Stimulated activated CD8-positive, alpha-beta memory T cell treated with anti-CD3 and anti-CD28 coated beads, Interleukin-15, amount 100 ng/mL, for 48 hours (primary cell): Measurements from ENCODE around the gene PRM2.
"Not testable (repeated sequence)": the region's sequence is repeated elsewhere in the genome, so short reads cannot be mapped to it uniquely, and the experiment has no call there.

Experiments
- DNase-seq, 2 donors: peaks; one replicate each; pipeline ENCODE4 v3.0.0-alpha.2; 2020; ENCODE audit warnings: low read depth in 2 of 2

PRM2 gene

DNA sequence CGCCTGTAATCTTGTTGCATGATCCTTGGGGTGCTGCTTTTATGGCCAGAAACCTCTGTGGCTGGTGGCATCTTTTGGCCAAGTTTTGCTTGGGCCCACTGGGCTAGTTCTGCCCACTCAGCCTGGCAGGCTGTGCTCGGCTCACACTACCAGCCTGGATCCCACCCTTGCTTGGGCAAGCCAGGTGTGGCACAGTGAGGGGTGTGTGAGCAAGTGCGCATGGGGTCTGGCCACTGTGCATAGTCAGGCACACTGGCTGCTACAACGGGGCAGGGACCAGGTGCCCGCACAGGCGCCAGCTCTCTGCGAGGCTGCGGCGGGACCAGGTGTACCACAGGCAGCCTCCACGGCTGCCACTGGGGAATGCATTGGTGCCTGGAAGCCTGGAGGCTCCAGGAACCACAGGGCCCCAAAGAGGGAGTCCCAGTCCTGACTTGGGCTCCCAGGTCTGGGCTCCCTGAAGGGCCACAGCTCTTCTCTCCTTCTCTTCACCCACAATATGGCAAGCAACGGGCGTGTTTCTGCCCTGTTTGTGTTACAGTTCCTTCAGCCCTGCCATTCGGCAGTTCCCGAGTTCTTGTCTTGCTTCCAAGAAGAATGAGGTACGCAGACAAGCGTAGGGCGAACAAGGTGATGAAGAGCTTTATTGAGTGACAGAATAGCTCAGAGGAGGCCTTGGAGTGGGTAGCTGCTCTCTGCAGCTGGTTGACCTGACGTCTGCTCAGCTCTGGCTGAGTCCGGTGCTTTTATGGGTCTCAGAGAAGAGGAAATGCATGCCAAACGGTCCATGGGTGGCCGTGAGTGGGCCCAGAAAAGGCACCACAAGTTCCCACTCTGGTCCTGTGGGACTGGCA lies 31.6 kb upstream of the PRM2 start:
- no peak for DNase-seq

DNA sequence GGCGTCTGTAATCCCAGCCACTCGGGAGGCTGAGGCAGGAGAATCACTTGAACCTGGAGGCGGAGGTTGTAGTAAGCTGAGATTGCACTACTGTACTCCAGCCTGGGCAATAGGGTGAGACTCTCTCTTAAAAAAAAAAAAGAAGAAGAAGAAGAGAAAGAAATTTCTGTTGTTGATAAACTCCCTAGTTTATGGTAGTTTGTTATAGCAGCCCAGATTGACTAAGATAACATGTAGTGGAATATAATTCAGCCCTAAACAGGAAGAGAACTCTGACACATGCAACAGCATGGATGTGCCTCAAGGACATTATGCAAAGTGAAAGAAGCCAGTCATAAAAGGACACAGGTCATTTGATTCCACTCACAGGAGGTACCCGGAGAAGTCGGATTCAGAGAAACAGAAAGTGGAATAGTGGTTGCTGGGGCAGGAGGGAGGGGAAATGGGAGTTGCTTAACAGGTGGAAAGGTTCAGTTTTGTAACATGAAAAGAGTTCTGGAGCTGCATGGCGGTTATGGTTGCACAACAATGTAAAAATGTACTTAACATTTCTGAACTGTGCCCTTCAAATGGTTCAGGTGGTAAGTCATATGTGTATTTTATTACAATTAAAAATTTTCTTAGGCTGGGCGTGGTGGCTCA lies 30.8 kb upstream of the PRM2 start:
- DNase-seq: no peak

DNA sequence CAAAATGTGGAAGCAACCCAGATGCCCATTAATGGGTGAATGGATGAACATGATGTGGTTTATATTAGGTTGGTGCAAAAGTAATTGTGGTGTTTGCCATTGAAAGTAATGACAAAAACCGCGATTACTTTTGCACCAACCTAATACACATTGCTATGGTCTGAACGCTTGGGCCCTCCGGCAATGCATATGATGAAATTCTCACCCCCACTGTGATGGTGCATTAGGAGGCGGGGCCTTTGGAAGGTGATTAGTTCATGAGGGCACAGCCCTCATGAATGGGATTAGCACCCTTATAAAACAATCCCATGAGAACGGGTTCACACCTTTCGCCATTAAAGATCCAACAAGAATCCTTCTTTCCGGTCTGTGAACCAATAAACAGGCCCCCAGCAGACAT lies 30.1 kb upstream of the PRM2 start:
- DNase-seq: no peak

DNA sequence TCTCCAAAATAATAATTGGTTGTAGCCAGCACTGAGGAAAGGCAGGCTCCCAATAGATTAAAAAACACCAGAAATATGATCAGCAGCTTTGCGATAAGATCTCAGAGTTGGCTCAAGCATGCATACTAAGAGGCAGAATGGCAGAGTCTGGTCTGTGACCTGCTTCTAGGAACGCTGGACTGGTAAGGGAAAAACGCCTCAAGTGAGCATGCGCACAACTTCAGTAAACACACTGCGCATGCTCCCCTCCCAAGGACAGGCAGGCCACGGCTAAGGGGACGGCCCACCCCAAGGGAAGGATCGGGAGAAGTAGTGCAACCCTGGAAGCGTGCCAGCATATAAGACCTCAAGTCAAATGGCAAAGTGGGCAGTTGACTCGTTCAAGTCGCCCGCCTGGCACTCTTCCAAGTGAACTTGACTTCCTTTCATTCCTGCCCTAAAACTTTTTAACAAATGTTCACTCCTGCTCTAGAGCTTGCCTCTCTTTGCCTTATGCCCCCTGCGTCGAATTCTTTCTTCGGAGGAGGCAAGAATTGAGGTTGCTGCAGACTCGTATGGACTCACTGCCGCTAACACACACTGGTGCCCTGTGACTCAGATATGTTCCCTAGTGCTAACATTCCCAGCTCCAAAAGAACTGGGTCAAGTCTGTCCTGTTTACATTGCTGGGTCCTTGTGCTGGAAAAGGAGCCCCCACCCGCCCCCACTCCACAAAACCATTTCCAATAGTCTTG lies 27.3 kb upstream of the PRM2 start:
- DNase-seq: no peak

DNA sequence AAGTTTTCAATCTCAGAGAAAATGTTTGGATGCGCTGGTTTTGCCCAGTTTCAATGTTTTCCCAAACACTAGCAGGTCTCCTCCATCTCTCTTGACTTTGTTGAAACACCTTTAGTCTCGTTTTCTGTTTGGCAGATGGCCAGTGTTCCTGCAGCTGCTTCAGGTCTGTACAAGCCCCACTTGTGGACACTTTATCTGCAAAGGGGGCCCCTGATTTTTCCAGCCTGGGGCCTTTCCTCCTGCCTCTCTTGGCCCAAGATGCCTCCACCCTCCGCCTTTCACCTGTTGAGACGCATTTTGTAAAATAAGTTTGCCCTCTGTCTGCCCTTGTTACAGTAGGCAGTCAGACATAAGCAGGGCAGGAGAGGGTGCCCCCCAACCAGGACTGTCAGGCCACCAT lies 26.7 kb upstream of the PRM2 start:
- no peak for DNase-seq

DNA sequence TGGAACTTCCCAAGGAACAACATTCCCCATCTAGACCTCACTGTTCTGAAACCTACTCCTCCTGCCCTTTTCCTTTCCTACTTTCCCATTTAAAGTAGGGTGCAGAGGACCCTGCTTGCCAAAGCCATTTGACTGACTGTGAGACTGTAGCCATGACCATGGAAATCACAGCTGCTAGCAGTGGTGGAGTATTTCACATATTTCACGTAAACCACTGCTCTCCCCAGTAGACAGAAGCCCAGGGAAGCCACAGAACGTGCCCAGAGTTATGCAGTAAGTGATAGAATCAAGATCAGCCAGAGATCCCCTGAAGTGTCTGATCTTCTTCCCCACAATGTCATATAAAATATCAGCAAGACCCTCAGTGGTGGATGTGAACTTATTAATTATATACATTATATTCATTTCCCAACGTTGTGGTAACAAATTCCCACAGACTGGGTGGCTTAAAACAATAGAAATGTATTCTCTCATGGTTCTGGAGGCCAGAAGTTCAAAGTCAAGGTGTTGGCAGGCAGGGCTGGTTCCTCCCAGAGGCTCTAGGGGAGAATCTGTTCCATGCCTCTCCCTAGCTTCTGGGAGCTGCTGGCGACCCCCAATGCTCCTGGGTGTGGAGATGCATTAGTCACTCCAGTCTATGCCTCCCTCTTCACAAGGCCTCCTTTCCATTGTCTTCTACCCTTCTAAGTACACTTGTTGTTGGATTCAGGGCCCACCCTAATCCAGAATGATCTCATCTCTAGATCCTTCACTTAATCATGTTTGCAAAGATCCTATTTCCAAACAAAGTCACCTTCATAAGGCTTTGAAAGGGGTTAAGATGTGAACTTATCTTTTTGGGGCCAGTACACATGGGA lies 25.6 kb upstream of the PRM2 start:
- DNase-seq: no peak

DNA sequence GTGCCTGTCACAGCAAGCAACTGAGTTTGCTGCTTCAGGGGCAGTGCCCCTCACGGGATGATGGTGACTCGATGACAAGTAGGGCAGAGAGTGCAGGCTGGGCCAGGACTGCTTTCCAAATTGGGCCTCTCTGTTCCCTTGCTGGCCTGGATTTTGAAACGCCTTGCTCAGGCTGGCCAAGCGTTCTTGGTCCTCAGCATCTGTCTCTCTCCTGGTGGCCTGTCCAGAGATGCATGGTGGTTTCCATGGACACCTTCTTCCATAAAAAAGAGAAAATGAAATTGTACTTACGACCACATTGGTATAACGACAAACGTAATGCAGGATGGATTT lies 24.2 kb upstream of the PRM2 start:
- no peak for DNase-seq

DNA sequence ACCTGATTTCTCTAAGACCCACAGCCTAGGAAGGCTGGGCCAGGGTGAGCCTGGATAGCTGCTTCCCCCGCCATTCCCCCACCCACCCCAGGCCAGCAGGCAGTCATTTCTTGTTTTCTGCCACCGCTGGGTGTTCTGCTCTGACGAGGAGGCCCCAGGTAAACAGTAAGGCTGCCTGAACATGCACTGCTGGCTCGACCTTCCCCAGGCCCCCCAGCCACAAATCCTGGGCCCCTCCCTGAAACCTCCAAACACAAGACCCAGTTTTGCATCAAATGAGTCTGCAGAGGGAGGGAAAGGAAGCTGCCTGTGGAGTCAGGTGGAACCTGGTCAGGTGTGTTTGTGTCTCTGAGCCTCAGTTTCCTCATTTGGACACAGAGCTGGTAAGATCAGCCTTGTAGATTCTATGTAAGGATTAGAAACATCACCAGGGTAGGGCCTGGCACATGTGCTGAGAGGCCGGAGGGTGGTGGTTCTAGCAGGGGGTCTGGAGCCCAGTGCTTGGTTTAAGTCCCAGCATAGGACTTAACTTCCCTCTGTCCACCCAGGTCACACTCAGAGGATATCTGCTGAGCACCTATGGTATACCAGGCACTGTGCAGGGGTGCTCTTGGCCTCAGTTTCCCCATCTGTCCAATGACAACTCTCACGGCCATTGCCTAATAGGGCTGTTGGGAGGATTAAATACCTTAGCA lies 23.7 kb upstream of the PRM2 start:
- no peak for DNase-seq

DNA sequence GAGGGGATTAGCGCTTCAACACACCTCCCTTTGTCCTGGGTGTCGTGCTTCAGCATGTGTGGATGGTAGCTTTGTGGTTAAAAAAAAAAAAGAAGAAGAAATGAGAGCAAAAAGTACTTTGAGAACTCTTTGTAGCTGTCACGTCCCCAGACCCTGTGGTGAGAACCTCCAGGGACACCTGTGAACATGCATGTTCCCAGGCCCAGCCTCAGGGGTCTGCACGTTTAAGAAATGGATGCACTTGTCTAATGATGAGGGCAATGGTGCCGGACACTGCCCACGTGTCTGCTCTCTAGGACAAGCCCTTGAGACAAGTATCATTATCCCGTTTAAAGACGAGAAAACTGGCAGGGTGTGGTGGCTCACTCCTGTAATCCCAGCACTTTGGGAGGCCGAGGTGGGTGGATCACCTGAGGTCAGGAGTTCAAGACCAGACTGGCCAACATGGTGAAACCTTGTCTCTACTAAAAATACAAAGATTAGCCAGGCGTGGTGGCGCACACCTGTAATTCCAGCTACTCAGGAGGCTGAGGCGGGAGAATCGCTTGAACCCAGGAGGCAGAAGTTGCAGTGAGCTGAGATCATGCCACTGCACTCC lies 22.8 kb upstream of the PRM2 start:
- DNase-seq: not testable (repeated sequence)

DNA sequence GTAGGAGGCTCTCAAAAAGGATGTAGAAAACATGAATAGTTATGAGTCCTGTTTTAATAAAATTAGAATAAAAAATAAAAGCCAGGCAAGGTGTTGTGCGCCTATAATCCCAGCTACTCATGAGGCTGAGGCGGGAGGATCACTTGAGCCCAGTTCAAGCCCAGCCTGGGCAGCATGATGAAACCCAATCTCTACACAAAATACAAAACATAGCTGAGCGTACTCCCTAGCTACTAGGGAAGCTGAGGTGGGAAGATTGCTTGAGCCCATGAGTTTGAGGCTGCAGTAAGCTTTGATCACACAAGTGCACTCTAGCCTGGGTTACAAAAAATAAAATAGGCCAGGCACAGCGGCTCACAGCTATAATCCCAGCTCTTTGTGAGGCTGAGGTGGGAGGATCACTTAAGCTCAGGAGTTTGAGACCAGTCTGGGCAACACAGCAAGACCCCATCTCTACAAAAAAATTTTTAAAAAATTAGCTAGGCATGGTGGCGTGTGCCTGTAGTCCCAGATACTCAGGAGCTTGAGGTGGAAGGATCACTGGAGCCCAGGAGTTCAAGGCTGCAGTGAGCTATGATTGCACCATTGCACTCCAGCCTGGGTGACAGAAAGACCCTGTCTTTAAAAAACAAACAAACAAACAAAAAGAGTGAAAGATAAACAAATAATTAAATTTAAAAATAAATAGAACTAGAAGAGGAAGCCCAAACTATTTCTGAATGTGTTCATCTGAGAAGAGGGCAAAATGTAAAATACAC lies 22.0 kb upstream of the PRM2 start:
- no peak for DNase-seq

DNA sequence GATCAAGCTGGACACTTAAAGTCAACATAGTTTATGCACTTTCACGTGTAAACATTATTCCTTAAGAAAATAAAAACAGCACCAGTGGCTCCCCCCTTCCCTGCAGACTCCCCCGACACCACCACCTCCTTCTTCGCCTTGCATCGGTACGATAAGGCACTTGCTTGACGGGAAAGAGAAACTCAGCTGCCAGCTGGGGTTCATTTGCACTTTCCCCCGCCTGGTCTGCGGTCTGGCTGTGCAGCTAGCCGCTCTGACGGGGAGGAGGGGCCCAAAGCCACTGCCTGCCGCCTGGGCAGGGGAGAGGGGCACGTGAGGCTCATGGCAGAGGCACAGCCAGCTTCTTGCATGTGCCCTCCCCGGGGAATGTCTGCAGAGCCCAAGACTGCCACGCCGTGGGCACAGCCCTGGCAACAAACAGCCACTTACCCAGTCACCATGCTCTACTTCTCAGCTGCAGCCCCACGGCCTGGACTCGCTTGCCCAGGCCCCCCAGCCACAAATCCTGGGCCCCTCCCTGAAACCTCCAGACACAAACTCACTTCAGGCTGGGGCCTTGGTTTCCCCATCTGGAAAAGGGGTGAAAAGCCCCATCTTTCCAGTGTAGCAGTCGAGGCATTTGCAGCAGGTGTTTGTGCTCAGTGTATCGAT lies 21.3 kb upstream of the PRM2 start:
- DNase-seq: peak; percentile 62 to 63

DNA sequence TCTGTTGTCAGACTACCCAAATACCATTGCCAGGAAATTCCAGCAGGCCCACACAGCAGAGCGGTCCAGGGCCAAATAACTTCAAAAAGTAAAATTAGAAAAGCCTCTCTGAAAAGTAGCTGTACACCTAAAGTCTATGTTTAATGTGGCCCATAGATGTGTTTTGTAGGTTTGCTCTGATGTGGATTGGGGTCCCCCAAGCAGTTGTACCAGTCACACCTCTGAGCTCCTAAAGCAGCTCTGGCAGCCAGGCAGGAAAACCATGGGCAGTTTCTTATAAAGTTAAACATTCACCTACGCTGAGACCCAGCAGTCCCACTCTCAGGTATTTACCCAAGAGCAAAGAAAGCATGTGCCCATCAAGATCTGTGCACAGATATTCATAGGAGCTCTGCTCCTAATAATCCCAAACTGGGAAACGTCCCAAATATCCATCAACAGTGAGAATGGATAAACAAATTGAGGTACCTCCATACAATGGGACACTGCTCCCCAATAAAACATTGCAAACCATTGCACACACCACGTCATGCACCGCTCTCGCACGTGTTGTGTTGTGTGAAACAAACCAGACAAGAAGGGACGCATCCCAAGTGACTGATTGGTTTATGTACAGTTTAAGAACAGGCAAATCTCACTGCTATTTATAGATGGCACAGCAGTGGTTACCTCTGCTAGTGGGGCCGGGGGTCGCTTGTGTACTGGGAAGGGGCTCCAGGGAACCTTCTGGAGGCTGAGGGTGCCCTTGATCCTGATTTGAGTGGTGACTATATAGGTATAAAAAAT lies 20.6 kb upstream of the PRM2 start:
- DNase-seq: no peak

DNA sequence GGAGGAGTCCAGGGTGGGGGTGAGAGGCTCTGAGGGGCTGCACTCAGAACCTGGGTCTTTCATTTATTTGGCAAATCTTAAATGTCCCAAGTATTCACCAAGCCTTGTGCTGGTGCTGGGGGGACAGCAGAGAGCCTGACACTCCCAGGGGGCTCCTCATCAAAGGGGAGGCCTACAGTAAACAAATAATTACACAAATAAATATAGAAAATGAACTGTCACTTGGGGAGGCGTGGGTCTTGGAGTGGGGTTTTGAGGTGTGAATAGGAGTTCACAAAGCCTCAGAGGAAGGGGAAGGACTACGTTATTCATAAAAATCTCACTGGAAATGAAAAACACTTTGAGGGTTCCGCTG lies 20.0 kb upstream of the PRM2 start:
- DNase-seq: no peak

DNA sequence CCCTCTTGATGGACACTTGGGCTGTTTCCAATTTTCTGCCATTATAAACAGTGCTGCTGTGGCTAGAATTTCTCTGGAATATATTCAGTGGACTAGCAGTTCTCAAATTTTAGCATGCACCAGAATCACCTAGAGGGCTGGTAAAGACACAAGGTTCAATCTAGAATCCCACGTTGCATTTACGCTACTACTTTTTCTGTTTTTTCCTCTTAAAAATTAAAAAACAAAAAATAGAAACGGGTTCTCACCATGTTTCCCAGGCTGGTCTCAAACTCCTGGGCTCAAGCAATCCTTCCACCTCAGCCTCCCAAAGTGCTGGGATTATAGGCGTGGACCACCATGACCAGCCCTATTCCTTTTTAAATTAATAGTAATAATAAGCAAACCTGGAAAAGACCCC lies 19.4 kb upstream of the PRM2 start:
- DNase-seq: no peak

DNA sequence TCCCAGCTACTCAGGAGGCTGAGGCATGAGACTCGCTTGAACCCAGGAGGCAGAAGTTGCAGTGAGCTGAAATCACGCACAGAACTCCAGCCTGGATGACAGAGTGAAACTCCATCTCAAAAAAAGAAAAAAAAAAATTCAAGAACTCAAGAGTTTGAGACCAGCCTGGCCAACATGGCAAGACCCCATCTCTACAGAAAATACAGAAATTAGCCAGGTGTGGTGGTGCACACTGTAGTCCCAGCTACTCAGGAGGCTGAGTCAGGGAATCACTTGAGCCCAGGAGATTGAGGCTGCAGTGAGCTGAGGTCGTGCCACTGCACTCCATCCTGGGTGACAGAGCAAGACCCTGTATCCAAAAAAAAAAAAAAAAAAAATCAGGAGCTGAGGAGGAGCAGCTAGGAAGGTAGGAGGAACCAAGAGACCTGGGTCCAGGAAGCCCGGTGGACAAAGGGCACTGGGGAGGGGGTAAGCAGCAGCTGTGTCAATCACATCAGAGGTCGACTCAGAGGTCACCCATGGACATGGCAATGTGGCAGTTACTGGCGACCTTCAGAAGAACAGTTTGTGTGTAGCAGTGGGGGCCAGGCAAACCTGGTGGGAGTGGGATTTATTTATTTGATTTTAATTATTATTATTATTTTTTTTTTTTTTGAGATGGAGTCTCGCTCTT lies 15.9 kb upstream of the PRM2 start:
- no peak for DNase-seq

DNA sequence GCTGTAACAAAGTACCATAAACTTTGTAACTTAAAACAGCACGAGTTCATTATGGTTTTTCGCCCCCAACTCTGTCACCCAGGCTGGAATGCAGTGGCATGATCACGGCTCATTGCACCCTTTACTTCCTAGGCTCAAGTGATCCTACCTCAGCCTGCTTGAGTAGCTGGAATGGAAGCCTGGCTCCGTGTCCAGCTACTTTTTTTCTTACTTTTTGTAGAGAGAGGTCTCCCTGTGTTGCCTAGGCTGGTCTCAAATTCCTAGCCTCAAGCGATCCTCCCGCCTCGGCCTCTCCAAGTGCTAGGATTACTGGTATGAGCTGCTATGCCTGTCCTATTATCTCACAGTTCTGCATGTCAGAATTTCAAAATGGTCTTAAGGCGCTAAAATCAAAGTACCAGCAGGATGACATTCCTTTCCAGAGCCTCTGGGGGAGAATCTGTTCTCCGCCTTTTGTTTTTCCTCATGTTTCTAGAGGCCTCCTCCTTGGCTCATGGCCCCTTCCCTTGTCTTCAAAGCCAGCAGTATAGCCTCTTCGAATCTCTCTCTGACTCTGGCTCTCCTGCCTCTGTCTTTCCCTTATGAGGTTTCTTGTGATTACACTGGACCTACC lies 14.9 kb upstream of the PRM2 start:
- no peak for DNase-seq

DNA sequence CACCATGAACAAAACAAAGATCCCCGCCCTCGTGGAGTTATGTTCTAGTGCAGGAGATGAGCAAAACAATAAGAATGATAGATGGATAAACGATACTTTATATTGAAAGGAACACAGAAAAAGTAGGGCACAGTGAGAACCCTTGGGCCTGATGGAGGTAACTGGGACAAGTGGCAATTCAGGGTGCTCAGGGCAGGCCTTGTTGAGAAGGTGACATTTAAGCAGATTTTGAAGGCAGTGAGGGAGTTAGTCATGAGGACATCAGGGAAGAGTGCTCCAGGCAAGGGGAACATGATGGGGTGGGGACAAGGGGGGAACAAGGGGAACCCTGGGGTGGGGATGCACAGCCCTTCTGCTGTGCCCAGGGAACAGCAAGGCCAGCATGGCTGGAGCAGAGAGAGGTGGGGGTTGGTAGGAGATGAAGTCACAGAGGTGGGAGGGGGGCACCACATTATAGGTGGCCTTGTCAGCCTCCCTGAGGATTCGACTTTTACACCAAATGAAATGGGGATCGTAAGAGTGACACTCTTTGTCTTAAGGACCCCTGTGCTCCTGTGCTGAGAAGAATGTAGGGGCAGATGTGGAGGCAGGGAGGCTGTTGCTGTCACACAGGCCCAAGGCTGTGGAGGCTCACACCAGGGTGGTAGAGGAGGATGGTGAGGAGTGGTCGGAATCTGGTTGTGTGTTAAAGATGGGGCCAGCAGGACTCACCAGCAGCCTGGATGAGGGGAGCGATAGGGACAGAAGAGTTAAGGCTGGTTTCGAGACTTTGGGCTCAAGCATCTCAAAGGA lies 14.0 kb upstream of the PRM2 start:
- no peak for DNase-seq
